Endodermal cell (in vitro differentiated cells): ENCODE measurements around the gene DHRS7C. TPM values are rescaled to one million over a fixed set of nuclear protein-coding genes. Genes with fewer than 3 reads are reported as not detected.
A peak's percentile ranks its signal among the peaks of the same experiment; 100 is the strongest.

Source experiments
- DNase-seq: peaks from one replicate; pipeline ENCODE4 v3.0.0-alpha.2; 2017
- H3K27ac ChIP-seq: 2 replicates; pipeline ENCODE4 v1.5.1; 2013; ENCODE audit warnings: mild to moderate bottlenecking, low read depth, low read length, moderate library complexity
- H3K27me3 ChIP-seq: 2 replicates; pipeline ENCODE4 v1.6.1; 2013; ENCODE audit warnings: mild to moderate bottlenecking, low read length, moderate library complexity; ENCODE audit not compliant: insufficient read depth, control insufficient read depth, poor library complexity, severe bottlenecking
- H3K36me3 ChIP-seq: 2 replicates; pipeline ENCODE4 v1.7.0; 2013; ENCODE audit warnings: mild to moderate bottlenecking, low read length, moderate library complexity; ENCODE audit not compliant: control insufficient read depth, insufficient read depth
- H3K4me1 ChIP-seq: one replicate; pipeline ENCODE4 v1.7.0; 2013; ENCODE audit warnings: low read length; ENCODE audit not compliant: control insufficient read depth, insufficient read depth
- H3K4me3 ChIP-seq: 2 replicates; pipeline ENCODE4 v1.5.1; 2013; ENCODE audit warnings: mild to moderate bottlenecking, low read length, moderate library complexity
- H3K9ac ChIP-seq: 2 replicates; pipeline ENCODE4 v1.6.1; 2013; ENCODE audit warnings: mild to moderate bottlenecking, low read length, moderate library complexity; ENCODE audit not compliant: poor library complexity, severe bottlenecking; ENCODE audit errors: extremely low read depth
- H3K9me3 ChIP-seq: 2 replicates; pipeline ENCODE4 v1.6.1; 2013; ENCODE audit warnings: mild to moderate bottlenecking, low read length, moderate library complexity; ENCODE audit not compliant: control insufficient read depth
- H3K27ac Mint-ChIP-seq: 2 replicates; pipeline ENCODE4 v1.8.0; 2020; ENCODE audit warnings: mixed read lengths
- H3K27me3 Mint-ChIP-seq: 2 replicates; pipeline ENCODE4 v1.8.0; 2021; ENCODE audit warnings: mild to moderate bottlenecking, mixed read lengths; ENCODE audit not compliant: insufficient read depth
- H3K36me3 Mint-ChIP-seq: 2 replicates; pipeline ENCODE4 v1.8.0; 2020; ENCODE audit warnings: low read depth, mixed read lengths
- H3K4me1 Mint-ChIP-seq: 2 replicates; pipeline ENCODE4 v1.8.0; 2020; ENCODE audit warnings: mixed read lengths
- H3K4me3 Mint-ChIP-seq: 2 replicates; pipeline ENCODE4 v1.8.0; 2020; ENCODE audit warnings: mild to moderate bottlenecking, moderate library complexity, mixed read lengths
- H3K9me3 Mint-ChIP-seq: 2 replicates; pipeline ENCODE4 v1.8.0; 2020; ENCODE audit warnings: mild to moderate bottlenecking, mixed read lengths
- CTCF ChIP-seq: fragments of 200-600 bp; sonication (generic); conservative IDR thresholded peaks from 2 replicates; pipeline ENCODE4 v1.5.0; 2021; ENCODE audit warnings: antibody characterized with exemption, mild to moderate bottlenecking
- WGBS, 2 experiments: methylation state at CpG; one replicate each; pipeline versions ENCODE4 v1.1.5 to v1.1.7; 2013; ENCODE audit warnings: missing lambda C conversion rate in 2 of 2, mixed read lengths in 1 of 2; ENCODE audit not compliant: insufficient coverage in 1 of 2, insufficient read length in 1 of 2; 5-methylcytosine and 5-hydroxymethylcytosine counted together
- total RNA-seq, 2 donors: library from RNA; stranded (reverse); fragmentation: NEBNext Ultra II Directional in 1 of 2; extraction: Animal tissue kit (Norgen Biotek cat#: 25700) in 1 of 2; gene quantifications; 2 replicates in 1 of 2; 3 replicates in 1 of 2; pipeline ENCODE4 v1.2.1, GENCODE V29; 2021

DHRS7C gene
- total RNA-seq, 2 donors from 2014 or later = not detected

GRCh38 chr17:9767432-9767991, 23.9 kb downstream of the DHRS7C start:
- Histone ChIP-seq H3K4me1 (no peaks in the 10 kb centered on the region), H3K27me3 (peaks cover 17% of the 10 kb centered on the region), H3K9ac (no peak overlapping the region), H3K9me3 (no peaks in the 10 kb centered on the region), H3K4me3 (no peak overlapping the region), H3K27ac (no peak overlapping the region), H3K36me3 (no peaks in the 10 kb centered on the region)
- peak; percentile 50 for DNase-seq
- no peaks in the 10 kb centered on the region for H3K4me1 Mint-ChIP-seq
- TF ChIP-seq CTCF = no peak
- 83 to 89% methylated on average over 4 to 7 of the region's 7 CpGs for WGBS, 2 experiments
- H3K9me3 Mint-ChIP-seq = no peaks in the 10 kb centered on the region
- H3K27ac Mint-ChIP-seq = no peak overlapping the region
- no peaks in the 10 kb centered on the region for H3K36me3 Mint-ChIP-seq
- no peak overlapping the region for H3K4me3 Mint-ChIP-seq
- peaks cover 15% of the 10 kb centered on the region for H3K27me3 Mint-ChIP-seq

GRCh38 chr17:9766970-9767369, 24.4 kb downstream of the DHRS7C start:
- Histone ChIP-seq H3K27ac (no peak overlapping the region), H3K4me1 (no peaks in the 10 kb centered on the region), H3K9me3 (no peaks in the 10 kb centered on the region), H3K9ac (no peak overlapping the region), H3K36me3 (no peaks in the 10 kb centered on the region), H3K4me3 (no peak overlapping the region), H3K27me3 (peaks cover 17% of the 10 kb centered on the region)
- Mint-ChIP-seq H3K4me3 (no peak overlapping the region), H3K27ac (no peak overlapping the region), H3K4me1 (no peaks in the 10 kb centered on the region), H3K36me3 (no peaks in the 10 kb centered on the region), H3K27me3 (peaks cover 15% of the 10 kb centered on the region), H3K9me3 (no peaks in the 10 kb centered on the region)
- 87 to 100% methylated on average over 1 to 5 of the region's 5 CpGs for WGBS, 2 experiments
- TF ChIP-seq CTCF = no peak
- DNase-seq = no peak

- WGBS, 2 experiments = 96% methylated on average over 1 of the region's 1 CpG; no CpG with 5 or more reads in 1 of the 2 experiments
- H3K4me1 Mint-ChIP-seq = no peaks in the 10 kb centered on the region
- no peak overlapping the region for H3K4me3 ChIP-seq
- H3K4me1 ChIP-seq = no peaks in the 10 kb centered on the region
- no peak for DNase-seq
- H3K27ac Mint-ChIP-seq = no peak overlapping the region
- TF ChIP-seq CTCF = no peak
- no peaks in the 10 kb centered on the region for H3K9me3 ChIP-seq
- peaks cover 17% of the 10 kb centered on the region for H3K27me3 ChIP-seq
- peaks cover 15% of the 10 kb centered on the region for H3K27me3 Mint-ChIP-seq
- H3K4me3 Mint-ChIP-seq = no peak overlapping the region
- no peak overlapping the region for H3K27ac ChIP-seq
- no peaks in the 10 kb centered on the region for H3K36me3 Mint-ChIP-seq
- H3K9me3 Mint-ChIP-seq = no peaks in the 10 kb centered on the region
- H3K36me3 ChIP-seq = no peaks in the 10 kb centered on the region
- no peak overlapping the region for H3K9ac ChIP-seq
Measured at GRCh38 chr17:9765322-9765721, 26.1 kb downstream of the DHRS7C start.
